DND-41 (cell line): ENCODE measurements around the gene CDK5RAP1.

Source experiments
- EZH2 ChIP-seq: IDR thresholded peaks from 3 replicates; pipeline ENCODE4 v1.6.1; 2012; ENCODE audit warnings: borderline replicate concordance, low read depth, mild to moderate bottlenecking, moderate library complexity, low read length, inconsistent platforms; ENCODE audit not compliant: severe bottlenecking
- TF ChIP-seq, protein P1 (sequence below): IDR thresholded peaks from 2 replicates; pipeline ENCODE4 v1.5.1; 2012; ENCODE audit warnings: borderline replicate concordance, low read length, moderate library complexity, mild to moderate bottlenecking; ENCODE audit not compliant: poor library complexity, severe bottlenecking; ENCODE audit errors: extremely low read depth

DNA sequence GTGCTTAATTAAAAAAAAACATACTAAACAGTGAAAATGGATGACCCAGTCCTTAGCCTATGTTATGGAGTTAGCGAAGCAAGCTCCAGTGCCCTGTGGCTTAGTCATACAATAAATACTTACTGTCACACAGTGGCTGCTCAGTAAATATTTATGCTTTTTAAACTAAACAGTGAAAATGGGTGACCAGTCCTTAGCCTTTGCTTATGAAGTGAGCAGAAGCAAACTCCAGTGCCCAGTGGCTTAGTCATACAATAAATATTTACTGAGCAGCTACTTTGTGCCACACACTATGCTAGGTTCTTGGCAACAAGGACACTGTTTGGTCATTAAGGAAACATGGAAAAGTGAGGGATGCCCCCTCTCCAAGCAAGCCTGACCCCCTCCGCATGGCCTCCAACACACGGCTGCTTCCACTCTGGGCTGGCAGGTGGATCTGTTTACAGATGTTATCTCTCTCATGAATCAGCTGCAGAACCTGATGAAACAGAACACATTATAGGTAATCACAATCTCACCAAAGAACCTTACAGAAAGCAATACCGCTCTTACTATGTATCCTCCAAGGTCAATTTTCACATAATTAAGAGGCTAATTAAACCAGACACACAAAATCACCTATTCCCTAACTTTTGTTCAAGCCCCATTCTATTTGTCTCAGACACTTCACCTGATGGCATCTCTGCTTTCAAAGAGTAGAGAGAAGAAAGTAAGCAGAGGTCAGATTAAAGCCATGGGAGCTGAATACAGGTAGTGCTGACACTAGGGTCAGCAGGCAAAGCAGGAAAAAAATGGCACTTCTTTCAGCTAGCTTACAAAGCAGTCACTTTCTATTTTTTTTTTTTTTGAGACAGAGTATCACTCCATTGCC, 27.3 kb downstream of the CDK5RAP1 start:
- TF ChIP-seq, protein P1, sequence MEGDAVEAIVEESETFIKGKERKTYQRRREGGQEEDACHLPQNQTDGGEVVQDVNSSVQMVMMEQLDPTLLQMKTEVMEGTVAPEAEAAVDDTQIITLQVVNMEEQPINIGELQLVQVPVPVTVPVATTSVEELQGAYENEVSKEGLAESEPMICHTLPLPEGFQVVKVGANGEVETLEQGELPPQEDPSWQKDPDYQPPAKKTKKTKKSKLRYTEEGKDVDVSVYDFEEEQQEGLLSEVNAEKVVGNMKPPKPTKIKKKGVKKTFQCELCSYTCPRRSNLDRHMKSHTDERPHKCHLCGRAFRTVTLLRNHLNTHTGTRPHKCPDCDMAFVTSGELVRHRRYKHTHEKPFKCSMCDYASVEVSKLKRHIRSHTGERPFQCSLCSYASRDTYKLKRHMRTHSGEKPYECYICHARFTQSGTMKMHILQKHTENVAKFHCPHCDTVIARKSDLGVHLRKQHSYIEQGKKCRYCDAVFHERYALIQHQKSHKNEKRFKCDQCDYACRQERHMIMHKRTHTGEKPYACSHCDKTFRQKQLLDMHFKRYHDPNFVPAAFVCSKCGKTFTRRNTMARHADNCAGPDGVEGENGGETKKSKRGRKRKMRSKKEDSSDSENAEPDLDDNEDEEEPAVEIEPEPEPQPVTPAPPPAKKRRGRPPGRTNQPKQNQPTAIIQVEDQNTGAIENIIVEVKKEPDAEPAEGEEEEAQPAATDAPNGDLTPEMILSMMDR = no peak
- TF ChIP-seq EZH2 = no peak
